Activated B cell treated with CpG ODN at 0.5 μM for 24 hours (primary cell): ENCODE measurements around the gene HS6ST3. TPM values are rescaled to one million over a fixed set of nuclear protein-coding genes. Genes with fewer than 3 reads are reported as not detected.

ENCODE experiments used
- ATAC-seq: fragments of 200-7000 bp; cut with Tn5 transposase; one replicate; pipeline ENCODE4 v1.10.0; 2021; ENCODE audit warnings: low read depth, mild to moderate bottlenecking, moderate library complexity
- CTCF ChIA-PET: fragments of 350-600 bp; sonication (Branson Sonifier 250); formaldehyde crosslinking; loops from one replicate; lab custom pipeline; 2021; ENCODE audit warnings: antibody characterized with exemption; lab: Charles Lee
- POLR2A ChIA-PET: fragments of 350-600 bp; sonication (Branson Sonifier 250); formaldehyde crosslinking; loops from one replicate; lab custom pipeline; 2021; ENCODE audit warnings: antibody characterized with exemption; lab: Charles Lee
- DNase-seq: peaks from one replicate; pipeline ENCODE4 v3.0.0; 2022
- H3K27ac Mint-ChIP-seq: one replicate; pipeline ENCODE4 v1.8.0; 2020; ENCODE audit warnings: mixed read lengths
- H3K27me3 Mint-ChIP-seq: one replicate; pipeline ENCODE4 v1.8.0; 2021; ENCODE audit warnings: mixed read lengths
- H3K36me3 Mint-ChIP-seq: one replicate; pipeline ENCODE4 v1.8.0; 2021; ENCODE audit warnings: low read depth, mixed read lengths
- H3K4me1 Mint-ChIP-seq: one replicate; pipeline ENCODE4 v1.8.0; 2021; ENCODE audit warnings: mixed read lengths
- H3K4me3 Mint-ChIP-seq: one replicate; pipeline ENCODE4 v1.8.0; 2020; ENCODE audit warnings: mild to moderate bottlenecking, mixed read lengths
- H3K9me3 Mint-ChIP-seq: one replicate; pipeline ENCODE4 v1.8.0; 2020; ENCODE audit warnings: mixed read lengths
- CTCF ChIP-seq: fragments of 200-600 bp; IDR thresholded peaks from one replicate; pipeline ENCODE4 v1.8.0; 2022; ENCODE audit warnings: antibody characterized with exemption, mild to moderate bottlenecking
- intact Hi-C: fragments of 100-400 bp; cut with micrococcal nuclease; formaldehyde crosslinking; loops from one replicate; pipeline ENCODE4 v1.15.1; 2024
- total RNA-seq: library from RNA; stranded (reverse); gene quantifications from 2 replicates; pipeline ENCODE4 v1.2.3, GENCODE V29; 2022

The HS6ST3 gene
- total RNA-seq, 1 donor from 2014 or later = not detected

GRCh38 chr13:96681766-96682165 is 591.9 kb downstream of the HS6ST3 start:
- H3K4me3 Mint-ChIP-seq = no peak overlapping the region
- intact Hi-C loops = no loop called here
- H3K4me1 Mint-ChIP-seq = no peaks in the 10 kb centered on the region
- no peak for TF ChIP-seq CTCF
- ChIA-PET POLR2A (no interaction called here), CTCF (no interaction called here)
- peaks cover 5% of the 10 kb centered on the region for H3K9me3 Mint-ChIP-seq
- no peaks in the 10 kb centered on the region for H3K27me3 Mint-ChIP-seq
- ATAC-seq (no peak), DNase-seq (no peak)
- H3K36me3 Mint-ChIP-seq = no peaks in the 10 kb centered on the region
- no peak overlapping the region for H3K27ac Mint-ChIP-seq

- no peak for ATAC-seq
- no peak overlapping the region for H3K4me3 Mint-ChIP-seq
- ChIA-PET CTCF (no interaction called here), POLR2A (no interaction called here)
- no peaks in the 10 kb centered on the region for H3K27me3 Mint-ChIP-seq
- no peak for DNase-seq
- peaks cover 8% of the 10 kb centered on the region for H3K9me3 Mint-ChIP-seq
- no peak for TF ChIP-seq CTCF
- no peaks in the 10 kb centered on the region for H3K4me1 Mint-ChIP-seq
- intact Hi-C loops = no loop called here
- no peaks in the 10 kb centered on the region for H3K36me3 Mint-ChIP-seq
- H3K27ac Mint-ChIP-seq = no peak overlapping the region
Measured at GRCh38 chr13:96684469-96684868, 594.6 kb downstream of the HS6ST3 start.

- POLR2A ChIA-PET = no interaction called here
- Mint-ChIP-seq H3K9me3 (peaks cover 5% of the 10 kb centered on the region), H3K4me3 (no peak overlapping the region)
Measured at GRCh38 chr13:96684907-96685306, 595.0 kb downstream of the HS6ST3 start.

GRCh38 chr13:96686286-96686685 is 596.4 kb downstream of the HS6ST3 start:
- intact Hi-C loops = no loop called here
- ATAC-seq = no peak
- H3K27ac Mint-ChIP-seq = no peak overlapping the region

More at GRCh38 chr13:96684907-96685306, 595.0 kb downstream of the HS6ST3 start:
- no peaks in the 10 kb centered on the region for H3K4me1 Mint-ChIP-seq
- no peak for TF ChIP-seq CTCF
- CTCF ChIA-PET = no interaction called here
- no peak overlapping the region for H3K27ac Mint-ChIP-seq
- DNase-seq (no peak), ATAC-seq (no peak)
- intact Hi-C loops = no loop called here
- H3K27me3 Mint-ChIP-seq = no peaks in the 10 kb centered on the region
- H3K36me3 Mint-ChIP-seq = no peaks in the 10 kb centered on the region

GRCh38 chr13:96687191-96687590 is 597.3 kb downstream of the HS6ST3 start:
- Mint-ChIP-seq H3K36me3 (no peaks in the 10 kb centered on the region), H3K4me1 (no peaks in the 10 kb centered on the region), H3K27ac (no peak overlapping the region), H3K4me3 (no peak overlapping the region), H3K9me3 (peaks cover 8% of the 10 kb centered on the region), H3K27me3 (no peaks in the 10 kb centered on the region)
- CTCF ChIA-PET = no interaction called here
- intact Hi-C loops = no loop called here
- TF ChIP-seq CTCF = no peak
- DNase-seq (no peak), ATAC-seq (no peak)
- POLR2A ChIA-PET = no interaction called here

More at GRCh38 chr13:96686286-96686685, 596.4 kb downstream of the HS6ST3 start:
- TF ChIP-seq CTCF = no peak
- ChIA-PET POLR2A (no interaction called here), CTCF (no interaction called here)
- Mint-ChIP-seq H3K36me3 (no peaks in the 10 kb centered on the region), H3K9me3 (peaks cover 5% of the 10 kb centered on the region), H3K4me3 (no peak overlapping the region), H3K4me1 (no peaks in the 10 kb centered on the region), H3K27me3 (no peaks in the 10 kb centered on the region)
- DNase-seq = no peak
